A673 (cell line): ENCODE measurements around the gene GRB10. TPM values are rescaled to one million over a fixed set of nuclear protein-coding genes. Genes with fewer than 3 reads are reported as not detected.

Experiments used
- BruUV-seq: library from RNA; stranded (reverse); fragments of 400-500 nt; replicated peaks from 2 replicates; lab custom pipeline; 2021; lab: Mats Ljungman, UMichigan
- CTCF ChIA-PET: fragments of 300-600 bp; sonication (Branson Sonifier 250); formaldehyde crosslinking; loops from one replicate; lab custom pipeline; 2022; ENCODE audit warnings: antibody characterized with exemption; lab: Charles Lee
- POLR2A ChIA-PET: fragments of 300-600 bp; sonication (Branson Sonifier 250); formaldehyde crosslinking; loops from one replicate; lab custom pipeline; 2022; ENCODE audit warnings: antibody characterized with exemption; ENCODE audit not compliant: low non-redundant PET; lab: Charles Lee
- DNase-seq: peaks from one replicate; pipeline ENCODE4 v3.0.0-alpha.2; 2015; ENCODE audit warnings: low spot score
- H3K27ac ChIP-seq: fragments of 200-600 bp; sonication (generic); 2 replicates; pipeline ENCODE4 v1.5.1; 2016; ENCODE audit warnings: mixed run types, low read depth, mild to moderate bottlenecking, mixed read lengths, antibody characterized with exemption, low read length; ENCODE audit not compliant: poor library complexity, severe bottlenecking
- H3K27me3 ChIP-seq: fragments of 200-600 bp; sonication (generic); replicated peaks from 2 replicates; pipeline ENCODE4 v1.6.1; 2017; ENCODE audit warnings: mixed run types, low read depth, mild to moderate bottlenecking, mixed read lengths, antibody characterized with exemption, low read length; ENCODE audit not compliant: insufficient read depth, poor library complexity
- H3K36me3 ChIP-seq: fragments of 200-600 bp; sonication (generic); 2 replicates; pipeline ENCODE4 v1.6.1; 2016; ENCODE audit warnings: mixed run types, mild to moderate bottlenecking, mixed read lengths, antibody characterized with exemption, low read length; ENCODE audit not compliant: insufficient read depth, poor library complexity, severe bottlenecking
- H3K4me1 ChIP-seq: fragments of 200-600 bp; sonication (generic); 2 replicates; pipeline ENCODE4 v1.6.1; 2017; ENCODE audit warnings: mixed run types, mild to moderate bottlenecking, mixed read lengths, antibody characterized with exemption, low read length; ENCODE audit not compliant: insufficient read depth, poor library complexity, severe bottlenecking
- H3K4me3 ChIP-seq: fragments of 200-600 bp; sonication (generic); 2 replicates; pipeline ENCODE4 v1.5.1; 2016; ENCODE audit warnings: low read depth, mixed run types, mild to moderate bottlenecking, mixed read lengths, low read length; ENCODE audit not compliant: poor library complexity, severe bottlenecking
- H3K9me3 ChIP-seq: fragments of 200-600 bp; sonication (generic); 2 replicates; pipeline ENCODE4 v1.6.1; 2016; ENCODE audit warnings: mixed run types, low read depth, mild to moderate bottlenecking, mixed read lengths, antibody characterized with exemption, low read length; ENCODE audit not compliant: poor library complexity, severe bottlenecking
- EZH2 ChIP-seq: fragments of 200-600 bp; sonication (generic); IDR thresholded peaks from 2 replicates; pipeline ENCODE4 v1.6.1; 2017; ENCODE audit warnings: borderline replicate concordance, low read depth, mild to moderate bottlenecking, mixed read lengths, antibody characterized with exemption, low read length; ENCODE audit not compliant: poor library complexity, severe bottlenecking
- intact Hi-C: fragments of 100-400 bp; cut with micrococcal nuclease; formaldehyde crosslinking; loops from one replicate; pipeline ENCODE4 v1.10.0; 2022; ENCODE audit not compliant: unreplicated experiment
- total RNA-seq: library from RNA; stranded (reverse); gene quantifications from 2 replicates; pipeline ENCODE4 v1.2.3, GENCODE V29; 2021
- TF ChIP-seq, protein P1 (sequence below): fragments of 300-800, 200-600 bp; sonication (generic); conservative IDR thresholded peaks from 2 replicates; pipeline ENCODE4 v1.5.1; 2017; ENCODE audit warnings: low read depth, mild to moderate bottlenecking, antibody characterized with exemption, low read length, moderate library complexity, mixed read lengths

The GRB10 gene
- total RNA-seq, 1 experiment from 2014 or later = 0.41 TPM

GRCh38 chr7:50608196-50608906, 174.3 kb downstream of the GRB10 start:
- no peak for TF ChIP-seq EZH2
- TF ChIP-seq, protein P1, sequence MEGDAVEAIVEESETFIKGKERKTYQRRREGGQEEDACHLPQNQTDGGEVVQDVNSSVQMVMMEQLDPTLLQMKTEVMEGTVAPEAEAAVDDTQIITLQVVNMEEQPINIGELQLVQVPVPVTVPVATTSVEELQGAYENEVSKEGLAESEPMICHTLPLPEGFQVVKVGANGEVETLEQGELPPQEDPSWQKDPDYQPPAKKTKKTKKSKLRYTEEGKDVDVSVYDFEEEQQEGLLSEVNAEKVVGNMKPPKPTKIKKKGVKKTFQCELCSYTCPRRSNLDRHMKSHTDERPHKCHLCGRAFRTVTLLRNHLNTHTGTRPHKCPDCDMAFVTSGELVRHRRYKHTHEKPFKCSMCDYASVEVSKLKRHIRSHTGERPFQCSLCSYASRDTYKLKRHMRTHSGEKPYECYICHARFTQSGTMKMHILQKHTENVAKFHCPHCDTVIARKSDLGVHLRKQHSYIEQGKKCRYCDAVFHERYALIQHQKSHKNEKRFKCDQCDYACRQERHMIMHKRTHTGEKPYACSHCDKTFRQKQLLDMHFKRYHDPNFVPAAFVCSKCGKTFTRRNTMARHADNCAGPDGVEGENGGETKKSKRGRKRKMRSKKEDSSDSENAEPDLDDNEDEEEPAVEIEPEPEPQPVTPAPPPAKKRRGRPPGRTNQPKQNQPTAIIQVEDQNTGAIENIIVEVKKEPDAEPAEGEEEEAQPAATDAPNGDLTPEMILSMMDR = no peak
- BruUV-seq = no TSS peak
- Histone ChIP-seq H3K36me3 (no peaks in the 10 kb centered on the region), H3K9me3 (no peaks in the 10 kb centered on the region), H3K27me3 (no peaks in the 10 kb centered on the region), H3K27ac (no peak overlapping the region), H3K4me3 (no peak overlapping the region), H3K4me1 (no peaks in the 10 kb centered on the region)
- intact Hi-C loops = no loop called here
- no peak for DNase-seq
- ChIA-PET POLR2A (no interaction called here), CTCF (no interaction called here)

GRCh38 chr7:50607524-50608125, 175.1 kb downstream of the GRB10 start:
- H3K36me3 ChIP-seq = no peaks in the 10 kb centered on the region
- H3K9me3 ChIP-seq = no peaks in the 10 kb centered on the region
- no peaks in the 10 kb centered on the region for H3K4me1 ChIP-seq
- intact Hi-C loops = no loop called here
- TF ChIP-seq, protein P1 = no peak
- TF ChIP-seq EZH2 = no peak
- no peak overlapping the region for H3K4me3 ChIP-seq
- H3K27me3 ChIP-seq = no peaks in the 10 kb centered on the region
- DNase-seq = no peak
- CTCF ChIA-PET = no interaction called here
- no TSS peak for BruUV-seq
- POLR2A ChIA-PET = no interaction called here
- no peak overlapping the region for H3K27ac ChIP-seq

GRCh38 chr7:50605059-50605458, 177.6 kb downstream of the GRB10 start:
- H3K4me1 ChIP-seq = no peaks in the 10 kb centered on the region
- H3K4me3 ChIP-seq = no peak overlapping the region
- H3K9me3 ChIP-seq = no peaks in the 10 kb centered on the region
- no peak overlapping the region for H3K27ac ChIP-seq
- H3K27me3 ChIP-seq = no peaks in the 10 kb centered on the region
- ChIA-PET POLR2A (no interaction called here), CTCF (no interaction called here)
- no TSS peak for BruUV-seq
- H3K36me3 ChIP-seq = no peaks in the 10 kb centered on the region
- TF ChIP-seq, protein P1 = no peak
- no peak for TF ChIP-seq EZH2
- no peak for DNase-seq
- intact Hi-C loops = no loop called here
